Measurements from ENCODE around the gene ZMAT2.
"Not testable (repeated sequence)": the region's sequence is repeated elsewhere in the genome, so short reads cannot be mapped to it uniquely, and the experiment has no call there.

Gene ZMAT2, protein sequence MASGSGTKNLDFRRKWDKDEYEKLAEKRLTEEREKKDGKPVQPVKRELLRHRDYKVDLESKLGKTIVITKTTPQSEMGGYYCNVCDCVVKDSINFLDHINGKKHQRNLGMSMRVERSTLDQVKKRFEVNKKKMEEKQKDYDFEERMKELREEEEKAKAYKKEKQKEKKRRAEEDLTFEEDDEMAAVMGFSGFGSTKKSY

DNA sequence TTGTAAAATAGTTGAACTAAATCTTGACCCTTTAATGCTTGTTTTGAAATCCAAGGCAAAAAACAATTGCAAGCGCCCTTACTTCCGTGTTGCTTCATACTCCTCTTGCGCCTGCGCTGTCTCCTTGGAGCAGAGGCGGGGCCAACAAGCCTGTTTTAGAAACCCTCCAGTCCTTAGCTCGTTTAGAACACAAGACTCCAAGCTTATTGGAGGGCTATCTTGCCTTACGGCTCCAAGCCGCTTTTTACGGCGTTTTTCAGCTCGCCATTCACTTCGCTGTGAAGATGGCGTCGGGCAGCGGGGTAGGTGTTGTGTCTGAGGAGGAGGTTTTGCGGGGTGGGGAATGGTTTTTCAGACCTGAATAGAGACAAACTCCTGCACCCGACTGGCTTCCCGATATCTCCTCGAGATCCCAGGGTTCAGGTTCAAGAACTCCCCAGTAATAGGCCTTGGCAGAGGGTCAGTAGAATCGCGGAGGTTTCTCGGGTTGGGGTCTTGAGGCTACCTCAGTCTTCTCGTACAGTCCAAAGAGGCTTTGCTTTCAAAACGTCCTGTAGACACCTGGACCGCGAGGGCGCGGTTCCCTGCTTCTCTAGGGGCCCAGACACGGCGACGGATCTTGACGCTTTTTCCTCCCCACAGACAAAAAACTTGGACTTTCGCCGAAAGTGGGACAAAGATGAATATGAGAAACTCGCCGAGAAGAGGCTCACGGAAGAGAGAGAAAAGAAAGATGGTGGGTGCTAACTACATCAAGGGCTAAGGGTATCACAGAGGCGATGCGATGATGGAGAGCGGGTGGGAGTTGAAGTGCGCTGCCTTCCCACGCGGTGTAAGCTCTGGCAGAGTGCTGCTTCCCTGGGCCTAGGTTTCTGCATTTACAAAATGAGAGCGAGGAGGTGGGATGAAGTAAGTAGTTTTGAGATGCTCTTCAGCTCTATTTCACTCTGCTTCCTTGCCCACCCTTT is at the start of gene ZMAT2:
Gene ZMAT2 (plus strand): TSS at position 271 of the 968 bp plus-strand sequence. CDS start 14 bp downstream, at position 285.
- DNase-seq (ENCODE audit: low read depth, low spot score), result peak; percentile 96
- CTCF ChIA-PET, result interaction anchor here (1.0 to 1.3 kb wide), 3 partner anchors 10 to 456 kb away, joined by 3 to 4 read pairs (median 4); no protein-coding TSS in a partner anchor
- TF ChIP-seq, protein P1, sequence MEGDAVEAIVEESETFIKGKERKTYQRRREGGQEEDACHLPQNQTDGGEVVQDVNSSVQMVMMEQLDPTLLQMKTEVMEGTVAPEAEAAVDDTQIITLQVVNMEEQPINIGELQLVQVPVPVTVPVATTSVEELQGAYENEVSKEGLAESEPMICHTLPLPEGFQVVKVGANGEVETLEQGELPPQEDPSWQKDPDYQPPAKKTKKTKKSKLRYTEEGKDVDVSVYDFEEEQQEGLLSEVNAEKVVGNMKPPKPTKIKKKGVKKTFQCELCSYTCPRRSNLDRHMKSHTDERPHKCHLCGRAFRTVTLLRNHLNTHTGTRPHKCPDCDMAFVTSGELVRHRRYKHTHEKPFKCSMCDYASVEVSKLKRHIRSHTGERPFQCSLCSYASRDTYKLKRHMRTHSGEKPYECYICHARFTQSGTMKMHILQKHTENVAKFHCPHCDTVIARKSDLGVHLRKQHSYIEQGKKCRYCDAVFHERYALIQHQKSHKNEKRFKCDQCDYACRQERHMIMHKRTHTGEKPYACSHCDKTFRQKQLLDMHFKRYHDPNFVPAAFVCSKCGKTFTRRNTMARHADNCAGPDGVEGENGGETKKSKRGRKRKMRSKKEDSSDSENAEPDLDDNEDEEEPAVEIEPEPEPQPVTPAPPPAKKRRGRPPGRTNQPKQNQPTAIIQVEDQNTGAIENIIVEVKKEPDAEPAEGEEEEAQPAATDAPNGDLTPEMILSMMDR (IDR thresholded peaks at IDR 0.05; ENCODE audit: insufficient read depth, low read length, missing control alignments), result no peak
- H3K4me3 ChIP-seq (ENCODE audit: low read depth, low read length), result peak within 1 kb of the TSS; percentile 82
- POLR2A ChIA-PET, result interaction anchor here (1.0 to 2.0 kb wide), 7 partner anchors 10 to 153 kb away, joined by 3 to 19 read pairs (median 3); partner anchors contain the start of genes EIF4EBP3, HARS1, HARS2 and IK

DNA sequence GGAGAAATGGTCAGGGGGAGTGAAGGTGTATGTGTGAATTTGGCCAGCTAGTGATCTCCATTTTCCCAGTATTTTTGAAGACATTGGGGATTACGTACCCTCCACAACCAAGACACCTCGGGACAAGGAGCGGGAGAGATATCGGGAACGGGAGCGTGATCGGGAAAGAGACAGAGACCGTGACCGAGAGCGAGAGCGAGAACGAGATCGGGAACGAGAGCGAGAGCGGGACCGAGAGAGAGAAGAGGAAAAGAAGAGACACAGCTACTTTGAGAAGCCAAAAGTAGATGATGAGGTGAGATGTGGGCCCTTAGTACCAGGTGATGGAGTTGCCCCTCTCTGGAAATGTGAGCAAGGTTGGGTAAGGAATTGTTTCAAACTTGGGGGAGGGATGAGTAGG is 41.4 kb upstream of the ZMAT2 start:
- POLR2A ChIA-PET, result interaction anchor here (0.9 kb wide), 1 partner anchor 11 kb away, joined by 5 read pairs; the partner anchor contains the start of genes IK and NDUFA2
- TF ChIP-seq, protein P1 (IDR thresholded peaks at IDR 0.05; ENCODE audit: insufficient read depth, low read length, missing control alignments), result no peak
- CTCF ChIA-PET, result no interaction called here
- no peak overlapping the region for H3K4me3 ChIP-seq (ENCODE audit: low read depth, low read length)
- DNase-seq (ENCODE audit: low read depth, low spot score), result no peak

DNA sequence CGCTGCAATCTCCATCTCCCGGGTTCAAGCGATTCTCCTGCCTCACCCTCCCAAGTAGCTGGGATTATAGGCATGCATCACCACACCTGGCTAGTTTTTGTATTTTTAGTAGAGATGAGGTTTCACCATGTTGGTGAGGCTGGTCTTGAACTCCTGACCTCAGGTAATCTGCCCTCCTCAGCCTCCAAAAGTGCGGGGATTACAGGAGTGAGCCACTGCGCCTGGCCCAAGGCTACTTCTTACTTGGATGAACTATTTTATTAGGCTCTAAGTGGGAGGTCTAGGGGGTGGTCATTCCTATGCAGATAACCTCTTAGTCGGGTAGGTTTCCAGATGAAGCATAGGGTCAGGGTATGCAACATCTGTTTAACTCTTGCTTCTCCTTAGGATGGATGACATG is 39.9 kb upstream of the ZMAT2 start:
- H3K4me3 ChIP-seq (ENCODE audit: low read depth, low read length); DNase-seq (ENCODE audit: low read depth, low spot score); POLR2A ChIA-PET: not testable (repeated sequence)
- CTCF ChIA-PET, result interaction anchor here (1.1 kb wide), 1 partner anchor 14 kb away, joined by 3 read pairs; no protein-coding TSS in a partner anchor

DNA sequence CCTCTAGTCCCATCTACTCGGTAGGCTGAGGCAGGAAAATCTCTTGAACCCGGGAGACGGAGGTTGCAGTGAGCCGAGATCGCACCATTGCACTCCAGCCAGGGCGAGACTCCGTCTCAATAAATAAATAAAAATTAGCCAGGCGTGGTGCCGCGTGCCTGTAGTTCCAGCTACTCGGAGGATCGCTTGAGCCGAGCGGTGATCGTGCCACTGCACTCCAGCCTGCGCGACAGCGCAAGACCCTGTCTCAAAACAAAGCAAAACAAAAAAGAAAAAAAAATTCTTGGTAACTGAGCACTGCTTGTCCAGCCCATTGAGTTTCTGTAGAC is 36.3 kb upstream of the ZMAT2 start:
- no peak for DNase-seq (ENCODE audit: low read depth, low spot score)
- TF ChIP-seq, protein P1 (IDR thresholded peaks at IDR 0.05; ENCODE audit: insufficient read depth, low read length, missing control alignments), result no peak
- CTCF ChIA-PET, result interaction anchor here (1.8 kb wide), 1 partner anchor 16 kb away, joined by 4 read pairs; the partner anchor contains the start of genes IK and NDUFA2
- POLR2A ChIA-PET, result interaction anchor here (0.5 to 3.5 kb wide), 7 partner anchors 17 to 117 kb away, joined by 3 to 18 read pairs (median 5); partner anchors contain the start of genes APBB3, EIF4EBP3, IK and NDUFA2
- peak overlapping the region; percentile 96 for H3K4me3 ChIP-seq (ENCODE audit: low read depth, low read length)

DNA sequence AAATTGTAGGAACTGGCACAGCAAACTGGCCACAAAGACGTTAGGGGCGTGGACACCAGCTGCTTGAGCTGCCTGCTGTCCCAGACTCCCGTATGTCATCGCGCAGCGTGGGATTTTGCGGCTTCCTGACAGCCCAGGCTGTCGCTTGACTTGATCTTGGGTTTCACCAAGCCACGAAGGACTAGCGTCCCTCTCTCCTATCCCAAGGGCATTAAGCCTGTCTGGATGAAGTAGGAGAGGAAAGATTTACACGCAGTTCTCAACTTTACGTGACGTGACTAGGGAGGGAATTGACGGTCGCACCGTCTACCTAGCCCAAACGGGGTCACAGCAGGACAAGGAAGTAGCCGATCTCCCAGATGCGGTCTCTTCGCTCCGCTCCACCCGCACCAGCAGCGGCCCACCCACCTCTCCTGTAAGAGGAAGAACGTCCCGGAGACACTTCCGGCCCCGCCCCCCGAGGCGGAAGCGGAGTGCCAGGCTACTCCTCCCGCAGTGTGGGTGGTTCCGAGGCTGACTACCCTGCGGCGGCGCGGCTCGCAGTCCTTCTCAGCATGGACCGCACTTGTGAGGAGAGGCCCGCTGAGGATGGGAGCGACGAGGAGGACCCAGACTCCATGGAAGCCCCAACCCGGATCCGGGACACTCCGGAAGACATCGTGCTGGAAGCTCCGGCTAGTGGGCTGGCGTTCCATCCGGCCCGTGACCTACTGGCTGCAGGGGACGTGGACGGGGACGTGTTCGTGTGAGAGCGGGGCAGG is 35.7 kb upstream of the ZMAT2 start, which contains the start of gene WDR55:
Gene WDR55 (plus strand): TSS at position 546 of the 761 bp plus-strand sequence. CDS start 9 bp downstream, at position 555.
- ChIA-PET POLR2A (interaction anchor here (0.5 to 3.5 kb wide), 10 partner anchors 17 to 117 kb away, joined by 3 to 18 read pairs (median 4); partner anchors contain the start of genes APBB3, EIF4EBP3, HARS1 and HARS2), CTCF (interaction anchor here (3.7 kb wide), 1 partner anchor 291 kb away, joined by 11 read pairs; no protein-coding TSS in a partner anchor)
- DNase-seq (ENCODE audit: low read depth, low spot score), result peak; percentile 37
- peak within 1 kb of the TSS; percentile 96 for H3K4me3 ChIP-seq (ENCODE audit: low read depth, low read length)
- TF ChIP-seq, protein P1 (IDR thresholded peaks at IDR 0.05; ENCODE audit: insufficient read depth, low read length, missing control alignments), result no peak

DNA sequence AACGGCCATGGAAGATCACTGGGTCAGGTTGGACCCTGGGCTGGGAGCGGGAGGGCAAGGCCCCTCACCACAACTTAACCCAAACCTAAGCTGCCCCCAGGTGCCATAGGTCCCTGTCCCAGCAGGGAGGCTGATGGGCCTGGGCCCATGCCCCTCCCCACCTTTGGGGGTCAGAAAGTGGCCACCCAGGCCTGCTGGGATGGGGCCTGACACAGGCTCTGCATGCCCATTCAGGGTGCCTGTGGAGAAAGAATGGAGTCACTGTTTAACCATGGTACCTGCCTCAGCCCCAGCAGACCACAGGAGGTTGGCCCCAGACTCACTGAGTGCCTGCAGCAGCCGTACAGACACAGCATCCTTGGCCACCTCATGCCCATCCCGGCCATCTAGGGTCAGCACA is 29.2 kb upstream of the ZMAT2 start:
- CTCF ChIA-PET, result interaction anchor here (1.0 kb wide), 1 partner anchor 11 kb away, joined by 3 read pairs; no protein-coding TSS in a partner anchor
- H3K4me3 ChIP-seq (ENCODE audit: low read depth, low read length); POLR2A ChIA-PET; DNase-seq (ENCODE audit: low read depth, low spot score): not testable (repeated sequence)

Data from AG04449 (cell line).